AML-193 (cell line): Measurements from ENCODE around the gene RSAD1.
A peak's percentile ranks its signal among the peaks of the same experiment; 100 is the strongest.

Experiments
- DNase-seq, 2 experiments: peaks; one replicate each; lab custom pipeline; 2025; lab: John Stamatoyannopoulos, UW

Gene RSAD1

DNA sequence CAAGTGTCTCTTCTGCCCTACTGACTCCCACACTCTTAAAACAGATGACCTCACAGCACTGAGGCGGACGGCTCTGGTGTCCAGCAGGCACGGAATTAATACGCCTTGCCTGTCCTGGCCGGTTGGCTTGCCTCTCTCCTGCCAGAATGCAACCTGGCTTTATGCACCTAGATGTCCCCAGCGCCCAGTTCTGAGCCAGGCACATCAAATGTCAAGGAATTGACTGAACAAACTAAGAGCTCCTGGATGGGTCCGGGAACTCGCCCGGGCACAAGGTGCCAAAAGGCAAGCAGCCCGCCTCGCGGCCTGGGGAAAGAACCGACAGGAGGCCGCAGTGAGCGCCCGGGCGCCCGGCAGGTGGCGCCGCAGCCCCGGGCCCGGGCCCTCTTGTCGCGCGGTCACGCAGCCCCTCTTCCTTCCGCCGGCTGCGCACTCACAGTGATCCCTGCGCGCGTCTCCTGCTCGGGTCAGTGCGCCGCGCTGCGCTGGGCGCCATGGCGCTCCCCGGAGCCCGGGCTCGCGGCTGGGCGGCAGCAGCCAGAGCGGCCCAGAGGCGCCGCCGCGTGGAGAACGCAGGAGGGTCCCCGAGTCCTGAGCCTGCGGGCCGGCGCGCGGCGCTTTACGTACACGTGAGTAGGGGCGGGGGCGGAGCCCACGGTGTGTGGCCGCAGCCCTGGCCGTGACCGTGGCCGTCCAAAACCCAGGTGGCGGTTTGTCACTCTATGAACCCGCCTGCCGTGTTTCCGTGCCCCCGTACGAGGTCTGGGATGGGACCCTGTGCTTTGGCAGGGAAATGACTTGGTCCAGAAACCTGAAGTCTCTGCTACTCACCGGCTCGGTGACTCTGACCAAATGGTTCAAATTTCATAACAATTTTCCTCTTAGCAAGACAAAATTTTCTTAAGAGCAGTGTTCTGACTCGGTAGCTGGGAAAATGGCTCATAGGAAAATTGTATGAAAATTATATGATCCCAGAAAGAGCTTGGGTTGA lies at the start of gene RSAD1:
RSAD1 (plus strand) TSS at position 470 of the 991 bp plus-strand sequence; CDS start at position 495, 25 bp downstream.
- DNase-seq = peak; percentile 89 to 93

GRCh38 chr17:50429793-50430192 lies 48.9 kb upstream of the RSAD1 start:
- DNase-seq = no peak

GRCh38 chr17:50430821-50431618 lies 47.6 kb upstream of the RSAD1 start:
- DNase-seq = no peak

GRCh38 chr17:50432125-50432762 lies 46.4 kb upstream of the RSAD1 start:
- no peak for DNase-seq

GRCh38 chr17:50437409-50437808 lies 41.3 kb upstream of the RSAD1 start:
- no peak for DNase-seq

DNA sequence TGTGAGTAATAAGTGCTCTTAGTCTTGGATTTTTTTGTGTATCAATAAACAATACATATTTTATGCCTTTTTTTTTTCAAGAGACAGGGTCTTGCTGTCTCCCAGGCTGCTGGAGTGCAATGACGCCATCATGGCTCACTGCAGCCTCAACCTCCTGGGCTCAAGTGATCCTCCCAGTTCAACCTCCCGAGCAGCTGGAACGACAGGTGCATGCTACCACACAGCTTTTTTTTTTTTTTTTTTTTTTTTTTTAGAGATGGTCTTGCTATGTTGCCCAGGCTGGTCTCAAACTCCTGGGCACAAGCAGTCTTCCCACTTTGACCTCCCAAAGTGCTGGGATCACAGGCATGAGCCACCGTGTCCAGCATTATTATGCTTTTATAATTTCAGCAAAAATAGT lies 39.7 kb upstream of the RSAD1 start:
- no peak for DNase-seq

DNA sequence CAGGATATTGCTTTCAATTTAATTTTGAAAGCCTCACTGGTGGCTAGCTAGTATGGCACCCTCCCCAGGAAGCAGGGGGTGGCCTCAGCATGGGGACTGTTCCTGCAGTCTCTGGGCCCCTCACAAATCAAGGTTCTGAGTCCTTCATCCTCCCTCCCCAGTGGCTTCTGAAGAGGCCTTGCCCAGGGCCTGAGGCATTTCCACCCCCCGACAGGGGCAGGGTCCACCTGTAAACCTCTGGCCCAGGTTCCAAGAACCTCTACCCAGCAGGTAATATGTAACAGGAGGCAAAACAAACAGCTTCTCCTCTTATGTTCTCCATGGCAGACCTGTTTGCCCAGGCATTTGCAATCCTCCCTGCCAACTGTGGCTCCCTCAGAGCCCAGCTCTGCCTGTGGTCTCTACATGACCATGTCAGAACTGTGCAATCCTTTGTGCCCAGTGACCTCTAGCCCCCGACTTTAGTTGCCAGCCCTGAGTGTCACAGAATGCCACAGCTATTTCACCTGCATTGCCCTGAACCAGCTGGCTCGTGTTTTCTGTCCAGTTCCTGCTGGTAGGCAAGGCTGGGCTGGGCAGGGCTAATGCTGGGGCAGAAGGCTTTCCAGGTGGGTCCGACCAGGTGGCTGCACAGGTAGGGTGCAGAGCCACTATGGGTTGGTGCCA lies 38.4 kb upstream of the RSAD1 start:
- no peak for DNase-seq

DNA sequence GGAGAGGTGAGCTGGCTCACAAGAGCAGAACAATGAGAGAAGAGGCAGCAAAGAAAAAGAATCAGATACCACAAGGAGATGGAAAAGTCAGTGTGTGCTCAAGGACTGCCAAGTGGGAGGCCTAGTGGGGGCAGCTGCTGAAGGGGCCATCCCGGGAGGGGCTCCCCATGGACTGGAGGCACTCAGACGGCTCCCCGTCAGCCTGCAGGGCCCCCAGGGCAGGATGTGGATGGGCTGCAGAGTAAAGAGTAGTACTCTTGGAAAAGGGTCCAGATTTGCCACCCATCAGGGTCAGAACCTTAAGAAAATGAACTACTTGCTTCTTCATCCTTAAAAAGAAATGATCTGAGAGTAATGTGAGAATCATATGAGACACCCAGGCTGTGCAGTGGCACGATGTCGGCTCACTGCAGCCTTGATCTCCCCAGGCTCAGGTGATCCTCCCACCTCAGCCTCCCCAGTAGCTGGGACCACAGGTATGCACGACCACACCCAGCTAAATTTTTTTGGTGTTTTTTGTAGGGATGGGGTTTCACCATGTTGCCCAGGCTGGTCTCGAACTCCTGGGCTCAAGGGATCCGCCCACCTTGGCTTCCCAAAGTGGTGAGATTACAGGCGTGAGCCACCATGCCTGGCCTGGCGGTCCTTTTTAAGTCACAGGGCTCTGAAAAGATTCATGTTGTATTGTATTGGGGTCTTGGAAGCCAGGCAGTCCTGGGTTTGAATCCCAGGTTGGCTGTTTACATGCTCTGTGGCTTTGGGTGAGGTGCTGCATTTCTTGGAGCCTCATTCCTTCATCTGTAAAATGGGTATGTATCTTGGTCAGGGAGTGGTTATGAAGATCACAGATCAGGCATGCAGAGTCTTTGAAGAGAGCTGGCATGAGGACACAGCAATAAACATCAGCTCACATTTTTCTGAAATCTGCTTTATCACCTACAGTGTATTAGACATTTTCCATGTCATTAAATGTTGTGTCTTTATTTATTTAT lies 37.5 kb upstream of the RSAD1 start:
- DNase-seq = no peak

GRCh38 chr17:50443505-50443974 lies 35.1 kb upstream of the RSAD1 start:
- DNase-seq = no peak

DNA sequence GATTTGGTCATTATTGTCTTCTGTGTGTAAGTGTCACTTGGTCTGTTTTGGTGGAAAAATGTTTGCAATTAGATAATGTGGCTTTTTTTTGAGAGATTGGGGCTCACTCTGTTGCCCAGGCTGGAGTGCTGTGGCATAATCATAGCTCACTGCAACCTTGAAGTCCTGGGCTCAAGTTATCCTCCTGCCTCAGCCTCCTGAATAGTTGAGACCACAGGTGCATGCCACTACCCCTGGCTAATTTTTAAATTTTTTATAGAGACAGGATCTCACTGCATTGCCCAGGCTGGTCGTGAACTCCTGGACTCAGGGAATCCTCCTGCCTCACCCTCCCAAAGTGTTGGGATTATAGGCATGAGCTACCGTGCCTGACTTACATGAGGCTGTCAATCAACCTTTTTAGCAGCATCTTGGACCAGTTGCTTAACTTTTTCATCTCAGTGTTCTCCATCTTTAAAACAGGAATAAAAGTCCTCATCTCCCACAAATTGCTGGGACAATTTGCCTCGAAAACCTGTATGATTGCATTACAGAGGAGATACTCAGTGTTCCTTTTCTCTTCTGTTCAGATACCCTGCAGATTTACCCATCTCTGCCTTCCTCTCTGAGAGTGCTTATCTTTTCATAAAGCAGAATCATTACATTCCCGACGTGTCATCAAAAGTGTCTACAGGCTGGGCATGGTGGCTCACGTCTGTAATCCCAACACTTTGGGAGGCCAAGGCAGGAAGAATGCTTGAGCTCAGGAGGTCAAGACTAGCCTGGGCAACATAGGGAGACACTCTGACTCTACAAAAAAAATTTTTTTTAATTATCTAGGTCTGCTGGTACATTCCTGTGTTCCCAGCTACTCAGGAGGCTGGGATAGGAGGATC lies 33.6 kb upstream of the RSAD1 start:
- no peak for DNase-seq

DNA sequence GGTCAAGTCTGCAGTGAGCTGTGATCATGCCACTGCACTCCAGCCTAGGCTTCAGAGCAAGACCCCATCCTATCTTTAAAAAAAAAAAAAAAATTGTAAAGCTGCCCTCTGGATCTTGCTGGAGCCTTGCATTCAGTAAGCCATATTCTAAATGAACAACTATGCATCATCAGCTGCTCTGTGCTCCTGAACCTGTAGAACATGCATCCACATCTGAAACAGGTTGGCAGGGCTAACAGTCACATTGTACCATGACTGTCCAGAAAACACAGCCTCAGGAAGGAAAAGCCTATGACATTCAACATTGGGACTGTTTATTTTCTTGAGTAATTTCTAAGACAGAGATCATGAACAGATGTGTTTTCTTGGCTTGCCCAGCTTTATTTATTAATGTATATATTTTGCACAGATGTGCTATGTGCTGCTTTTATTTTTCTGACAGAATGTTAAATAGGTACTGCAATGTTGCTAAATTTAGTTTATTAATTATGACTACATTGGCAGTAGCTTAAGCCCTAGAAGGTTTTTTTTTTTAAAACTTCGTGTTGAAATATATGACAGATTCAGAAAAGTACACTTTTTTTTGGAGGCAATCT lies 32.8 kb upstream of the RSAD1 start:
- DNase-seq = no peak

DNA sequence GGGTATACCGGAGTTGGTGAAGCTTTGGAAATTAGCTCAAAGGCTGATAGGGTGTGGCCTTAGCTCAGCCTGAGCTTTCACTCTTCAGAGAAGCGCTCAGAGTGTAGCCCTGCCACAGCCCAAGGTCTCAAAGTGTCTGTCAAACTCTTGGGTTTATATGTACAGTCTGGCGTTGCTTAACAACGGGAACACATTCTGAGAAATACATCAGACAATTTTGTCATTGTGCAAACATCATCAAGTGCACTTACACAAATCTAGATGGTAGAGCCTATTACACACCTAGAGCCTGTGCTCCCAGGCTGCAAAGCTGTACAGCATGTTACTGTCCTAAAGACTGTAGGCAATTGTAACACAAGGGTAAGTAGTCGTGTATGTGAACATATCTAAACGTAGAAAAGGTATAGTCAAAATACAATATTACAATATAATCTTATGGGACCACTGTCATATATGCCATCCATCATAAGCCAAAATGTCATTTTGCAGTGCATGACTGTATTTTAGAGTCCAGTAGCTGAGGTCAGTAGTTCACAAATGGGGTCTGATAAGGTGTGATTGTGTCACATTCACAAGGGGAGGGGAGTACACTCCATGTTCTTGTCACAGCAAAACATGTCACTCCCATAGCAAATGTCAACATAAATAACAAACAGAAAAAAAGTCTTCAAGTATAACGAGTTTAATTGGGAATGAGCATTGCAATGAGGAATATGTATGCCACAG lies 30.6 kb upstream of the RSAD1 start:
- DNase-seq = no peak

- no peak for DNase-seq
Measured at GRCh38 chr17:50448643-50449042, 30.0 kb upstream of the RSAD1 start.

DNA sequence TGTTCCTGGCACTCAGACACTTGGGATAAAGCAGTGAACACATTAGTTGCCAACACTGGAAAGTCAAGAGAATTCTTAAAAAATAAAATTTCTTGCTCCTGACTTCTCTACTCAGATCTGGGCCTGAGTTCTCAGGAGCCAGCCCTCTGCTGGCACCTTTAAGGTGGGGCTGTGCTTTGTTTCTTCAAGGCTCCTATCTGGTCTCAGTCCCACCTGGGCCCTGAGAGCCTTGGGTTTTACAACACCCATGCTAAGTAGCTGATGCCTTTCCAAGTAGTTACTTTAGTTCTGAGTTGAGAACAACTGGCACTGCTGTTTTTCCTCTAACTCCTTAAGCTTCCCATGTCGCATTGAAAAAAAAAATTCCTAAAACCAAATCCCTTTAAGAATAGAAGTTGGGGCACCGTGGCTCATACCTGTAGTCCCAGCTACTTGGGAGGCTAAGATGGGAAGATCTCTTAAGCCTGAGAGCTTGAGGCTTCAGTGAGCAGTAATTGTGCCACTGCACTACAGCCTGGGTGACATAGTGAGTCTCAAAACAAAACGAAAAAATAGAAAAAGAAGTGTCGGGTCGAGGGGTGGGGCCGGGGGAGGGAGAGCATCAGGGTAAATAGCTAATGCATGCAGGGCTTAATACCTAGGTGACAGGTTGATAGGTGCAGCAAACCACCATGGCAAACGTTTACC lies 26.6 kb upstream of the RSAD1 start:
- no peak for DNase-seq

GRCh38 chr17:50452630-50453300 lies 25.9 kb upstream of the RSAD1 start:
- DNase-seq = peak; percentile 77 to 83

DNA sequence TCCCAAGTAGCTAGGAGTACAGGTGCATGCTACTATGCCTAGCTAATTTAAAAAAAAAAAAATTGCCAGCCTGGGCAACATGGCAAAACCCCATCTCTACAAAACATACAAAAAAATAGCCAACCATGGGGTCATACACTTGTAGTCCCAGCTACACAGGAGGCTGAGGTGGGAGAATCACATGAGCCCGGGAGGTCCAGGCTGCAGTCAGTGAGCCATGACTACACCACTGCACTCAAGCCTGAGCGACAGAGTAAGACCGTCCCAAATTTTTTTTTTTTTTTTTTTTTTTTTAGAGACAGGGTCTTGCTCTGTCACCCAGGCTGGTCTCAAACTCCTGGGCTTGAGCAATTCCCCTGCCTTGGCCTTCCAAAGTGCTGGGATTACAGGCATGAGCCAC lies 24.8 kb upstream of the RSAD1 start:
- no peak for DNase-seq

DNA sequence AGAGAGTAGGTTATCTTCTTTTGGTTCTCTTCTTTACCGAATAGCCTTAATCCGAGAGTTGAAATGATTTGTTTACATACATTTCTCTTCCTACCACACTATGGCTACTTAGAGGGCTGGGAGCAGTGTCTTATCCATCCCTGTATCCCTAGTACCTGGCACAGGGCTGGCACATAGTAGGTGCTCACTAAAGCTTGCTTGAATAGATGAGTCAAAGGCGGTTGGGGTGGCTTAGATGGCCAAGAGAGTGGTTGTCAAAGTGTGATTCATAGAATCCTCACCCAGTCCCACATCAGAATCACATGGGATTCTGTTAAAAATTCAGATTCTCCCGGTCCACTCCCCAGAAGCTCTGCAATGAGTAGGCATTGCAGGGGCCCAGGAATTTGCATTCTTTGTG lies 21.0 kb upstream of the RSAD1 start:
- DNase-seq = no peak
